ENCODE results near the gene PRKAA2.

GRCh38 chr1:56617141-56617540 lies 28.0 kb upstream of the PRKAA2 start:
- TF ChIP-seq, protein P1, sequence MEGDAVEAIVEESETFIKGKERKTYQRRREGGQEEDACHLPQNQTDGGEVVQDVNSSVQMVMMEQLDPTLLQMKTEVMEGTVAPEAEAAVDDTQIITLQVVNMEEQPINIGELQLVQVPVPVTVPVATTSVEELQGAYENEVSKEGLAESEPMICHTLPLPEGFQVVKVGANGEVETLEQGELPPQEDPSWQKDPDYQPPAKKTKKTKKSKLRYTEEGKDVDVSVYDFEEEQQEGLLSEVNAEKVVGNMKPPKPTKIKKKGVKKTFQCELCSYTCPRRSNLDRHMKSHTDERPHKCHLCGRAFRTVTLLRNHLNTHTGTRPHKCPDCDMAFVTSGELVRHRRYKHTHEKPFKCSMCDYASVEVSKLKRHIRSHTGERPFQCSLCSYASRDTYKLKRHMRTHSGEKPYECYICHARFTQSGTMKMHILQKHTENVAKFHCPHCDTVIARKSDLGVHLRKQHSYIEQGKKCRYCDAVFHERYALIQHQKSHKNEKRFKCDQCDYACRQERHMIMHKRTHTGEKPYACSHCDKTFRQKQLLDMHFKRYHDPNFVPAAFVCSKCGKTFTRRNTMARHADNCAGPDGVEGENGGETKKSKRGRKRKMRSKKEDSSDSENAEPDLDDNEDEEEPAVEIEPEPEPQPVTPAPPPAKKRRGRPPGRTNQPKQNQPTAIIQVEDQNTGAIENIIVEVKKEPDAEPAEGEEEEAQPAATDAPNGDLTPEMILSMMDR (IDR thresholded peaks at IDR 0.05; ENCODE audit: low read depth, low read length, poor library complexity, severe bottlenecking), result no peak
- no peak for TF ChIP-seq EZH2phosphoT487 (IDR thresholded peaks at IDR 0.05; ENCODE audit: borderline replicate concordance, low read length)
